ENCODE data around the gene BANK1.

DNA sequence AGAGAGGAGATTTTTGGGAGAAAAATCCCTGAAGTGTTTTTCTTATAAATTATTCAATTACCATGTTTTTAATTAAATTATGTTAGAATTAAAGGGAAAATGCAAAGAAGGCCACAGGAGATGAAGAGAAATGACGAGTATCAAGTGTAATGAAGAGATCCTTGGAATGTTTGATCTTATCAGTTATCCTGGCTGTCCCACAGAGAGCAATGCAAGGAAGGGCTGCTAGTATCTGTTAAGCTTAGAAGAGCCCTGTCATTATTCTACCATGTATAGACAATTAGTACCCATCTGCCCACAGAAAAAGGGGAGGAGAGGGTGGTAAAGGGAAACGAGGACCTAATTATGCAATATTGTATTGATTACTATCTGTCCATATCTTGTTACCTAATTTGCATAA is 257.1 kb downstream of the BANK1 start:
- TF ChIP-seq ZNF274 (IDR thresholded peaks at IDR 0.05; ENCODE audit: low read depth, low read length) (no peak), RAD21 (IDR thresholded peaks at IDR 0.05; ENCODE audit: low read depth) (no peak)
- TF ChIP-seq, protein P1, sequence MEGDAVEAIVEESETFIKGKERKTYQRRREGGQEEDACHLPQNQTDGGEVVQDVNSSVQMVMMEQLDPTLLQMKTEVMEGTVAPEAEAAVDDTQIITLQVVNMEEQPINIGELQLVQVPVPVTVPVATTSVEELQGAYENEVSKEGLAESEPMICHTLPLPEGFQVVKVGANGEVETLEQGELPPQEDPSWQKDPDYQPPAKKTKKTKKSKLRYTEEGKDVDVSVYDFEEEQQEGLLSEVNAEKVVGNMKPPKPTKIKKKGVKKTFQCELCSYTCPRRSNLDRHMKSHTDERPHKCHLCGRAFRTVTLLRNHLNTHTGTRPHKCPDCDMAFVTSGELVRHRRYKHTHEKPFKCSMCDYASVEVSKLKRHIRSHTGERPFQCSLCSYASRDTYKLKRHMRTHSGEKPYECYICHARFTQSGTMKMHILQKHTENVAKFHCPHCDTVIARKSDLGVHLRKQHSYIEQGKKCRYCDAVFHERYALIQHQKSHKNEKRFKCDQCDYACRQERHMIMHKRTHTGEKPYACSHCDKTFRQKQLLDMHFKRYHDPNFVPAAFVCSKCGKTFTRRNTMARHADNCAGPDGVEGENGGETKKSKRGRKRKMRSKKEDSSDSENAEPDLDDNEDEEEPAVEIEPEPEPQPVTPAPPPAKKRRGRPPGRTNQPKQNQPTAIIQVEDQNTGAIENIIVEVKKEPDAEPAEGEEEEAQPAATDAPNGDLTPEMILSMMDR (IDR thresholded peaks at IDR 0.05 in 2 of 3, conservative IDR thresholded peaks at IDR 0.05 in 1 of 3; ENCODE audit: borderline replicate concordance in 1 of 3, insufficient read depth in 1 of 3, low read depth in 2 of 3, low read length in 2 of 3) = no peak

Measured in HCT116 (cell line).